SH-SY5Y (cell line): ENCODE data around the gene PARP8.

Experiments used
- GATA2 ChIP-seq: IDR thresholded peaks from 2 replicates; pipeline ENCODE4 v1.6.1; 2011; ENCODE audit warnings: mild to moderate bottlenecking, low read depth, low read length
- GATA3 ChIP-seq: IDR thresholded peaks from 2 replicates; pipeline ENCODE4 v1.6.1; 2011; ENCODE audit warnings: low read depth, mild to moderate bottlenecking, low read length, moderate library complexity

DNA sequence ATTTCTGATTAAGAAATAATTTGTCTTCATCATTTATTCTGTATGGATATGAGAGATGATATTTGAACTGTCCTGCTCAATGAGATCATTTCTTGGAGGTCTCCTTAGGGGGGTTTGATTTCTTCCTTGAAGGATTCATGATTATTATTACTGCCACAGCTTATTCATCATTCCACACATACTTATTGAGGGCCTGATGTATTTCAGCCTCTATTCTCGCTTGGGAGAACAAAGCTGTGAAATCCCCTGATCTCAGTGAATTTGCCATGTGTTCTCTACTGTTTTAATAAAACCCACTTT is 36.9 kb downstream of the PARP8 start:
- TF ChIP-seq GATA2 (no peak), GATA3 (no peak)
